ENCODE data around the gene MGMT. TPM values are rescaled to one million over a fixed set of nuclear protein-coding genes. Genes with fewer than 3 reads are reported as not detected.

Gene MGMT
- total RNA-seq, 8 experiments from 2014 or later = 11.4 to 25.8 (median 18.2) TPM

GRCh38 chr10:129617768-129618167, 150.7 kb downstream of the MGMT start:
- Histone ChIP-seq H3K4me1 (replicated peaks in 1 of 2) (peaks cover 3 to 4% of the 10 kb centered on the region in 2 donors), H3K27ac (no peak overlapping the region), H3K4me3 (no peak overlapping the region)
- ATAC-seq (replicated peaks in 6 of 8) = no peak
- in situ Hi-C loops (cut with MboI; ENCODE audit: low pct_unique_long_range_greater_than_20kb in 2 of 9, low sequenced_read_pairs in 9 of 9, unreplicated experiment in 9 of 9) = no loop called here
- WGBS, 10 experiments = 75 to 100% (median 93%) methylated on average over 1 to 3 of the region's 3 CpGs; no CpG with 5 or more reads in 3 of the 10 experiments

GRCh38 chr10:129621062-129621461, 154.0 kb downstream of the MGMT start:
- WGBS, 10 experiments = 78 to 100% (median 89%) methylated on average over 2 to 7 of the region's 7 CpGs

GRCh38 chr10:129621693-129622092, 154.7 kb downstream of the MGMT start:
- Histone ChIP-seq H3K4me3 (no peak overlapping the region), H3K27ac (no peak overlapping the region), H3K4me1 (replicated peaks in 1 of 2) (no peaks in the 10 kb centered on the region)
- peak in 5 of 8 experiments; percentile 37 to 75 (median 62) for ATAC-seq (replicated peaks in 6 of 8)
- 0 to 86% (median 54%) methylated on average over 1 to 2 of the region's 2 CpGs; no CpG with 5 or more reads in 2 of the 10 experiments for WGBS, 10 experiments
- in situ Hi-C loops (cut with MboI; ENCODE audit: low pct_unique_long_range_greater_than_20kb in 2 of 9, low sequenced_read_pairs in 9 of 9, unreplicated experiment in 9 of 9) = no loop called here

More at GRCh38 chr10:129621062-129621461, 154.0 kb downstream of the MGMT start:
- no peak for ATAC-seq (replicated peaks in 6 of 8)
- H3K4me3 ChIP-seq = no peak overlapping the region
- H3K4me1 ChIP-seq (replicated peaks in 1 of 2) = no peaks in the 10 kb centered on the region
- in situ Hi-C loops (cut with MboI; ENCODE audit: low pct_unique_long_range_greater_than_20kb in 2 of 9, low sequenced_read_pairs in 9 of 9, unreplicated experiment in 9 of 9) = no loop called here
- H3K27ac ChIP-seq = no peak overlapping the region

- in situ Hi-C loops (cut with MboI; ENCODE audit: low pct_unique_long_range_greater_than_20kb in 2 of 9, low sequenced_read_pairs in 9 of 9, unreplicated experiment in 9 of 9) = no loop called here
- peak in 1 of 8 experiments; percentile 61 for ATAC-seq (replicated peaks in 6 of 8)
- no peaks in the 10 kb centered on the region for H3K4me1 ChIP-seq (replicated peaks in 1 of 2)
- WGBS, 10 experiments = 83 to 100% (median 91%) methylated on average over 1 to 3 of the region's 3 CpGs
- H3K4me3 ChIP-seq = no peak overlapping the region
- no peak overlapping the region for H3K27ac ChIP-seq
These were observed 155.2 kb downstream of the MGMT start for GRCh38 chr10:129622291-129622690.

GRCh38 chr10:129622736-129623135, 155.7 kb downstream of the MGMT start:
- in situ Hi-C loops (cut with MboI; ENCODE audit: low pct_unique_long_range_greater_than_20kb in 2 of 9, low sequenced_read_pairs in 9 of 9, unreplicated experiment in 9 of 9) = no loop called here
- Histone ChIP-seq H3K4me3 (no peak overlapping the region), H3K27ac (no peak overlapping the region), H3K4me1 (replicated peaks in 1 of 2) (no peaks in the 10 kb centered on the region)
- 77 to 93% (median 85%) methylated on average over 1 to 9 of the region's 9 CpGs; no CpG with 5 or more reads in 1 of the 10 experiments for WGBS, 10 experiments
- ATAC-seq (replicated peaks in 6 of 8) = peak in 1 of 8 experiments; percentile 12

- Histone ChIP-seq H3K27ac (no peak overlapping the region), H3K4me3 (no peak overlapping the region), H3K4me1 (replicated peaks in 1 of 2) (peaks cover 0 to under 1% of the 10 kb centered on the region in 2 donors)
- in situ Hi-C loops (cut with MboI; ENCODE audit: low pct_unique_long_range_greater_than_20kb in 2 of 9, low sequenced_read_pairs in 9 of 9, unreplicated experiment in 9 of 9) = no loop called here
- no peak for ATAC-seq (replicated peaks in 6 of 8)
- 83 to 94% (median 89%) methylated on average over 5 to 11 of the region's 11 CpGs for WGBS, 10 experiments
These were observed 157.5 kb downstream of the MGMT start for GRCh38 chr10:129624526-129624925.

- WGBS, 10 experiments = 80 to 89% (median 81%) methylated on average over 1 to 7 of the region's 15 CpGs; no CpG with 5 or more reads in 5 of the 10 experiments
- in situ Hi-C loops (cut with MboI; ENCODE audit: low pct_unique_long_range_greater_than_20kb in 2 of 9, low sequenced_read_pairs in 9 of 9, unreplicated experiment in 9 of 9) = no loop called here
- H3K4me3 ChIP-seq = no peak overlapping the region
These were observed 159.3 kb downstream of the MGMT start for GRCh38 chr10:129626309-129626708.

GRCh38 chr10:129626796-129627435, 159.9 kb downstream of the MGMT start:
- Histone ChIP-seq H3K27ac (no peak overlapping the region), H3K4me3 (no peak overlapping the region), H3K4me1 (replicated peaks in 1 of 2) (peaks cover 0 to 5% of the 10 kb centered on the region in 2 donors)
- WGBS, 10 experiments = 63 to 88% (median 80%) methylated on average over 2 to 8 of the region's 12 CpGs; no CpG with 5 or more reads in 3 of the 10 experiments
- ATAC-seq (replicated peaks in 6 of 8) = peak in 3 of 8 experiments; percentile 80 to 99 (median 97)
- in situ Hi-C loops (cut with MboI; ENCODE audit: low pct_unique_long_range_greater_than_20kb in 2 of 9, low sequenced_read_pairs in 9 of 9, unreplicated experiment in 9 of 9) = no loop called here

More at GRCh38 chr10:129626309-129626708, 159.3 kb downstream of the MGMT start:
- peaks cover 0 to 5% of the 10 kb centered on the region in 2 donors for H3K4me1 ChIP-seq (replicated peaks in 1 of 2)
- no peak overlapping the region for H3K27ac ChIP-seq
- peak in 1 of 8 experiments; percentile 17 for ATAC-seq (replicated peaks in 6 of 8)

GRCh38 chr10:129627442-129627841, 160.4 kb downstream of the MGMT start:
- ATAC-seq (replicated peaks in 6 of 8) = no peak
- in situ Hi-C loops (cut with MboI; ENCODE audit: low pct_unique_long_range_greater_than_20kb in 2 of 9, low sequenced_read_pairs in 9 of 9, unreplicated experiment in 9 of 9) = no loop called here
- H3K27ac ChIP-seq = no peak overlapping the region
- H3K4me3 ChIP-seq = no peak overlapping the region
- H3K4me1 ChIP-seq (replicated peaks in 1 of 2) = peaks cover 0 to 5% of the 10 kb centered on the region in 2 donors
- 26 to 100% (median 84%) methylated on average over 2 to 7 of the region's 8 CpGs for WGBS, 10 experiments

GRCh38 chr10:129628823-129629222, 161.8 kb downstream of the MGMT start:
- ATAC-seq (replicated peaks in 6 of 8) = no peak

GRCh38 chr10:129629911-129630310, 162.9 kb downstream of the MGMT start:
- in situ Hi-C loops (cut with MboI; ENCODE audit: low pct_unique_long_range_greater_than_20kb in 2 of 9, low sequenced_read_pairs in 9 of 9, unreplicated experiment in 9 of 9) = no loop called here
- Histone ChIP-seq H3K4me1 (replicated peaks in 1 of 2) (peaks cover 0 to 5% of the 10 kb centered on the region in 2 donors), H3K27ac (no peak overlapping the region), H3K4me3 (no peak overlapping the region)
- WGBS, 10 experiments = 74 to 100% (median 93%) methylated on average over 2 to 13 of the region's 15 CpGs; no CpG with 5 or more reads in 2 of the 10 experiments
- no peak for ATAC-seq (replicated peaks in 6 of 8)

More at GRCh38 chr10:129628823-129629222, 161.8 kb downstream of the MGMT start:
- WGBS, 10 experiments = 33 to 100% (median 87%) methylated on average over 1 to 7 of the region's 9 CpGs; no CpG with 5 or more reads in 3 of the 10 experiments
- in situ Hi-C loops (cut with MboI; ENCODE audit: low pct_unique_long_range_greater_than_20kb in 2 of 9, low sequenced_read_pairs in 9 of 9, unreplicated experiment in 9 of 9) = no loop called here
- H3K4me3 ChIP-seq = no peak overlapping the region
- H3K27ac ChIP-seq = no peak overlapping the region
- H3K4me1 ChIP-seq (replicated peaks in 1 of 2) = peaks cover 0 to 5% of the 10 kb centered on the region in 2 donors

GRCh38 chr10:129631006-129631405, 164.0 kb downstream of the MGMT start:
- Histone ChIP-seq H3K27ac (no peak overlapping the region), H3K4me3 (no peak overlapping the region), H3K4me1 (replicated peaks in 1 of 2) (peaks cover 0 to 5% of the 10 kb centered on the region in 2 donors)
- in situ Hi-C loops (cut with MboI; ENCODE audit: low pct_unique_long_range_greater_than_20kb in 2 of 9, low sequenced_read_pairs in 9 of 9, unreplicated experiment in 9 of 9) = no loop called here
- peak in 1 of 8 experiments; percentile 27 for ATAC-seq (replicated peaks in 6 of 8)
- 47 to 100% (median 83%) methylated on average over 1 to 6 of the region's 6 CpGs for WGBS, 10 experiments

GRCh38 chr10:129631870-129632623, 165.0 kb downstream of the MGMT start:
- Histone ChIP-seq H3K27ac (no peak overlapping the region), H3K4me1 (replicated peaks in 1 of 2) (peaks cover 0 to 5% of the 10 kb centered on the region in 2 donors), H3K4me3 (no peak overlapping the region)
- ATAC-seq (replicated peaks in 6 of 8) = no peak
- WGBS, 10 experiments = 83 to 98% (median 91%) methylated on average over 3 to 16 of the region's 17 CpGs
- in situ Hi-C loops (cut with MboI; ENCODE audit: low pct_unique_long_range_greater_than_20kb in 2 of 9, low sequenced_read_pairs in 9 of 9, unreplicated experiment in 9 of 9) = no loop called here
